OCI-LY3 (cell line): ENCODE data around the gene CFAP73.

Experiments
- H2AFZ ChIP-seq: fragments of 200-600, 300-600 bp; shearing (Covaris generic); 2 replicates; pipeline ENCODE4 v1.6.0; 2014; ENCODE audit warnings: antibody characterized with exemption, low read depth, low read length
- H3K27ac ChIP-seq: fragments of 200-600, 300-600 bp; sonication (generic); 2 replicates; pipeline ENCODE4 v1.5.1; 2014; ENCODE audit warnings: mild to moderate bottlenecking, low read length, moderate library complexity, mixed read lengths
- H3K27me3 ChIP-seq: fragments of 200-600, 300-600 bp; sonication (generic); 2 replicates; pipeline ENCODE4 v1.6.1; 2014; ENCODE audit warnings: low read depth, low read length, mixed read lengths
- H3K36me3 ChIP-seq: fragments of 200-600, 300-600 bp; sonication (generic); replicated peaks from 2 replicates; pipeline ENCODE3; 2014; ENCODE audit warnings: low read depth, low read length, mixed read lengths
- H3K4me1 ChIP-seq: fragments of 300-600, 200-600 bp; sonication (generic); 2 replicates; pipeline ENCODE4 v1.6.1; 2014; ENCODE audit warnings: low read length, mixed read lengths
- H3K4me2 ChIP-seq: fragments of 200-600, 300-600 bp; sonication (generic); 2 replicates; pipeline ENCODE4 v1.6.1; 2014; ENCODE audit warnings: low read length, mixed read lengths
- H3K4me3 ChIP-seq: fragments of 300-600, 200-600 bp; sonication (generic); 2 replicates; pipeline ENCODE4 v1.5.1; 2014; ENCODE audit warnings: antibody characterized with exemption, mild to moderate bottlenecking, low read length, moderate library complexity
- H3K79me2 ChIP-seq: fragments of 300-600, 200-600 bp; shearing (Covaris generic); 2 replicates; pipeline ENCODE4 v1.6.1; 2014; ENCODE audit warnings: mild to moderate bottlenecking, low read length, mixed read lengths
- H3K9ac ChIP-seq: fragments of 300-600, 200-600 bp; shearing (Covaris generic); 2 replicates; pipeline ENCODE4 v1.6.0; 2014; ENCODE audit warnings: mild to moderate bottlenecking, low read length, moderate library complexity
- H3K9me3 ChIP-seq: fragments of 200-600, 300-600 bp; shearing (Covaris generic); 2 replicates; pipeline ENCODE4 v1.6.1; 2014; ENCODE audit warnings: low read length, mixed read lengths; ENCODE audit not compliant: insufficient read depth
- H4K20me1 ChIP-seq: fragments of 200-600, 300-600 bp; sonication (generic); 2 replicates; pipeline ENCODE4 v1.6.1; 2016; ENCODE audit warnings: low read length, mixed read lengths; ENCODE audit not compliant: insufficient read depth
- CTCF ChIP-seq: fragments of 200-600, 300-600 bp; sonication (generic); IDR thresholded peaks from 2 replicates; pipeline ENCODE4 v1.5.1; 2014; ENCODE audit warnings: antibody characterized with exemption, low read length, low read depth
- EZH2phosphoT487 ChIP-seq: fragments of 200-600 bp; shearing (Covaris generic); IDR thresholded peaks from 2 replicates; pipeline ENCODE4 v1.6.1; 2018; ENCODE audit warnings: antibody characterized with exemption, mixed run types, low read depth

Gene CFAP73

DNA sequence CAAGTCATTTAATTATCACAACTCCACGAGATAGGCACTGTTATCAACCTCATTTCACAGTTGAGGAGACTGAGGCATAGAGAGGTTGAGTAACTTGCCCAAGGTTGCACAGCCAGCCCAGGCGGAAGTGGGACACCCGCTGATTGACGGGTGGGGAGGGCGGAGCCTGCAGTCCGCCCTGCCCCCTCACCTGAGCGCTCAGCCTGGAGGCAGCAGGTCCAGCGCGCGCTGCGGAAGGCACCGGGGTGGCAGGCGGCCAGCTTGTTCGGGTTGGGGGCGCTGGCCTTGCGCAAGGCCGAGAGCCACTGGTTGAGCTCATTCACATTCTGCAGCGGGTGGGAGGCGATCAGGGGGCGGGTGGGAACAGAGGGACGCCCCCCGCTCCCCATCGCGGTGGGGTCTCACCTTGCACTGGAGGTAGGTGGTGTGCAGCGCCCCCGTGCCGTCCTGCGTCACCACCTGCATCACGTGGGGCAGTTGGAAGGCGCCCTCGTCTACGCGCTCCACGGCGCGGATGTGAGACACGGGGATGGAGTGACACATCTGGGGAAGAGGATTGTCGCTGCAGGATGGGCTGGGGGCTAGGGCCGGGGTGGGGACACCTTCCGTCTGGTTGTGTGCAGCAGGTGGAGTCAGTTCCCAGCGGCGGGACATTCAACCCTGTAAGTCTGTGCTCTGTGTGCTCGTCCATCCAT is 45.6 kb upstream of the CFAP73 start:
- TF ChIP-seq EZH2phosphoT487, result no peak
- no peak for TF ChIP-seq CTCF
- Histone ChIP-seq H4K20me1 (no peaks in the 10 kb centered on the region), H2AFZ (no peak overlapping the region), H3K27me3 (no peaks in the 10 kb centered on the region), H3K4me3 (no peak overlapping the region), H3K36me3 (no peaks in the 10 kb centered on the region), H3K4me1 (peaks cover 10% of the 10 kb centered on the region), H3K27ac (no peak overlapping the region), H3K79me2 (no peaks in the 10 kb centered on the region), H3K9me3 (no peaks in the 10 kb centered on the region), H3K4me2 (no peak overlapping the region), H3K9ac (no peak overlapping the region)

- Histone ChIP-seq H3K79me2 (no peaks in the 10 kb centered on the region), H3K27ac (no peak overlapping the region), H3K4me1 (peaks cover 9% of the 10 kb centered on the region), H4K20me1 (no peaks in the 10 kb centered on the region), H2AFZ (no peak overlapping the region), H3K4me2 (no peak overlapping the region), H3K36me3 (no peaks in the 10 kb centered on the region), H3K9ac (no peak overlapping the region), H3K27me3 (no peaks in the 10 kb centered on the region), H3K9me3 (no peaks in the 10 kb centered on the region), H3K4me3 (no peak overlapping the region)
- TF ChIP-seq EZH2phosphoT487 (no peak), CTCF (no peak)
Measured at GRCh38 chr12:113104953-113105510, 44.5 kb upstream of the CFAP73 start.

DNA sequence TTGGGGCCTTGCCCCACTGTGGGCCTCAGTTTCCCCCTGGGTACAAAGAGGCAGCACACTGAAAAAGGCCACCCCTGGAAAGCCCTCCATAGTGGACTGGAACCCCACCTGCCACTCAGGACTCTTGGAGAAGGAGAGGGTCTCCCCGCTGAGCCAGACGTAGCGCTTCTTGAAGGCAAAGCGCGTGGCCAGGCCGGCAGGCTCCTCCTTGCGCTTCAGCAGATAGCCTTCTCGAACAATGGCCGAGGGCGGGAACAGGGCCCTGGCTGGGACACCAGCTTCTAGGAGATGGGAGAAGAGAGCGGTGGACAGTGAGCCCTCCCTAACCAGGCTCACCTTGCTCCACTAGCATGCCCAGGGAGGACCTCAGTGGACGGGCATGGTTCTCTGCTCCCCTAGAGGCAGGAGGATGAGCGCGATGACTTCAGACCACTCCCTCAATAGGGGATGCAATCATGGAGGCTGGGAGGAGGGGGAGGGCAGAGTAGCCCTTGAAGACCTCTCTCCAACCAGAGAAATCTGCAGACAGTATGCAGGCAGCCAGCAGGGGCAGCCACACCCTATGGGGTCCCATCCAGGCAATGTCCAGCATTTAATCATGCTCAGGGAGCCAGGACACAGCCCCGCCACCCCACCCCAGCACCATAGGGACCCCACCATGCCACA is 43.8 kb upstream of the CFAP73 start:
- Histone ChIP-seq H3K4me3 (no peak overlapping the region), H3K79me2 (no peaks in the 10 kb centered on the region), H2AFZ (no peak overlapping the region), H3K9me3 (no peaks in the 10 kb centered on the region), H3K4me2 (no peak overlapping the region), H3K27ac (no peak overlapping the region), H3K27me3 (no peaks in the 10 kb centered on the region), H4K20me1 (no peaks in the 10 kb centered on the region), H3K9ac (no peak overlapping the region), H3K4me1 (peaks cover 7% of the 10 kb centered on the region), H3K36me3 (no peaks in the 10 kb centered on the region)
- TF ChIP-seq EZH2phosphoT487 (no peak), CTCF (no peak)

- Histone ChIP-seq H3K9ac (no peak overlapping the region), H3K4me3 (no peak overlapping the region), H3K27ac (no peak overlapping the region), H3K36me3 (no peaks in the 10 kb centered on the region), H3K4me2 (no peak overlapping the region), H3K79me2 (no peaks in the 10 kb centered on the region), H2AFZ (no peak overlapping the region), H4K20me1 (no peaks in the 10 kb centered on the region), H3K4me1 (peaks cover 1% of the 10 kb centered on the region), H3K27me3 (no peaks in the 10 kb centered on the region), H3K9me3 (no peaks in the 10 kb centered on the region)
- TF ChIP-seq CTCF, result no peak
Measured at GRCh38 chr12:113106361-113106760, 43.2 kb upstream of the CFAP73 start.
